ENCODE measurements around the gene TTLL3. TPM values are rescaled to one million over a fixed set of nuclear protein-coding genes. Genes with fewer than 3 reads are reported as not detected.
A peak's percentile ranks its signal among the peaks of the same experiment; 100 is the strongest.

The TTLL3 gene
- total and polyA plus RNA-seq, 2 of the 13 experiments (the other 11 are each of a cell fraction or from before 2014, with no cell fraction given), result 9.5 to 51.2 TPM

GRCh38 chr3:9843715-9844438, 33.8 kb downstream of the TTLL3 start, which contains the start of gene RPUSD3 (continued):
- TF ChIP-seq, protein P1, sequence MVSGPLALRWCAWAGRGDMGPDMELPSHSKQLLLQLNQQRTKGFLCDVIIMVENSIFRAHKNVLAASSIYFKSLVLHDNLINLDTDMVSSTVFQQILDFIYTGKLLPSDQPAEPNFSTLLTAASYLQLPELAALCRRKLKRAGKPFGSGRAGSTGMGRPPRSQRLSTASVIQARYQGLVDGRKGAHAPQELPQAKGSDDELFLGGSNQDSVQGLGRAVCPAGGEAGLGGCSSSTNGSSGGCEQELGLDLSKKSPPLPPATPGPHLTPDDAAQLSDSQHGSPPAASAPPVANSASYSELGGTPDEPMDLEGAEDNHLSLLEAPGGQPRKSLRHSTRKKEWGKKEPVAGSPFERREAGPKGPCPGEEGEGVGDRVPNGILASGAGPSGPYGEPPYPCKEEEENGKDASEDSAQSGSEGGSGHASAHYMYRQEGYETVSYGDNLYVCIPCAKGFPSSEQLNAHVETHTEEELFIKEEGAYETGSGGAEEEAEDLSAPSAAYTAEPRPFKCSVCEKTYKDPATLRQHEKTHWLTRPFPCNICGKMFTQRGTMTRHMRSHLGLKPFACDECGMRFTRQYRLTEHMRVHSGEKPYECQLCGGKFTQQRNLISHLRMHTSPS (CRISPR knock-in tag; IDR thresholded peaks at IDR 0.05; ENCODE audit: low read depth), result no peak
- TF ChIP-seq SP4 (CRISPR knock-in tag; IDR thresholded peaks at IDR 0.05) (0 out of 2 replicates have a peak, but pooled peaks have one; percentile 2), ZNF460 (CRISPR knock-in tag; IDR thresholded peaks at IDR 0.05; ENCODE audit: borderline replicate concordance) (no peak), IKZF1 (IDR thresholded peaks at IDR 0.05) (no peak), ZFP37 (CRISPR knock-in tag; IDR thresholded peaks at IDR 0.05; ENCODE audit: borderline replicate concordance) (0 out of 2 replicates have a peak, but pooled peaks have one; percentile 63), GABPA (IDR thresholded peaks at IDR 0.05; ENCODE audit: low read depth, low read length) (0 out of 2 replicates have a peak, but pooled peaks have one; percentile 30), GABPA (CRISPR knock-in tag; IDR thresholded peaks at IDR 0.05; ENCODE audit: low read depth) (peak; percentile 66), ATF6 (CRISPR knock-in tag; conservative IDR thresholded peaks at IDR 0.05) (no peak), ZNF205 (CRISPR knock-in tag; IDR thresholded peaks at IDR 0.05) (0 out of 2 replicates have a peak, but pooled peaks have one; percentile 19), KLF11 (CRISPR knock-in tag; IDR thresholded peaks at IDR 0.05) (peak; percentile 55; the same call in 1 of the 2 replicates), NBN (conservative IDR thresholded peaks at IDR 0.05) (no peak), JUND (CRISPR knock-in tag; IDR thresholded peaks at IDR 0.05) (no peak), DRAP1 (CRISPR knock-in tag; IDR thresholded peaks at IDR 0.05) (peak; percentile 78)
- TF ChIP-seq, protein P2, sequence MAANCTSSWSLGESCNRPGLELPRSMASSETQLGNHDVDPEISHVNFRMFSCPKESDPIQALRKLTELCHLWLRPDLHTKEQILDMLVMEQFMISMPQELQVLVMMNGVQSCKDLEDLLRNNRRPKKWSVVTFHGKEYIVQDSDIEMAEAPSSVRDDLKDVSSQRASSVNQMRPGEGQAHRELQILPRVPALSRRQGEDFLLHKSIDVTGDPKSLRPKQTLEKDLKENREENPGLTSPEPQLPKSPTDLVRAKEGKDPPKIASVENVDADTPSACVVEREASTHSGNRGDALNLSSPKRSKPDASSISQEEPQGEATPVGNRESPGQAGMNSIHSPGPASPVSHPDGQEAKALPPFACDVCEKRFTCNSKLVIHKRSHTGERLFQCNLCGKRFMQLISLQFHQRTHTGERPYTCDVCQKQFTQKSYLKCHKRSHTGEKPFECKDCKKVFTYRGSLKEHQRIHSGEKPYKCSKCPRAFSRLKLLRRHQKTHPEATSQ (CRISPR knock-in tag; IDR thresholded peaks at IDR 0.05; ENCODE audit: borderline replicate concordance), result no peak
- TF ChIP-seq, protein P3, sequence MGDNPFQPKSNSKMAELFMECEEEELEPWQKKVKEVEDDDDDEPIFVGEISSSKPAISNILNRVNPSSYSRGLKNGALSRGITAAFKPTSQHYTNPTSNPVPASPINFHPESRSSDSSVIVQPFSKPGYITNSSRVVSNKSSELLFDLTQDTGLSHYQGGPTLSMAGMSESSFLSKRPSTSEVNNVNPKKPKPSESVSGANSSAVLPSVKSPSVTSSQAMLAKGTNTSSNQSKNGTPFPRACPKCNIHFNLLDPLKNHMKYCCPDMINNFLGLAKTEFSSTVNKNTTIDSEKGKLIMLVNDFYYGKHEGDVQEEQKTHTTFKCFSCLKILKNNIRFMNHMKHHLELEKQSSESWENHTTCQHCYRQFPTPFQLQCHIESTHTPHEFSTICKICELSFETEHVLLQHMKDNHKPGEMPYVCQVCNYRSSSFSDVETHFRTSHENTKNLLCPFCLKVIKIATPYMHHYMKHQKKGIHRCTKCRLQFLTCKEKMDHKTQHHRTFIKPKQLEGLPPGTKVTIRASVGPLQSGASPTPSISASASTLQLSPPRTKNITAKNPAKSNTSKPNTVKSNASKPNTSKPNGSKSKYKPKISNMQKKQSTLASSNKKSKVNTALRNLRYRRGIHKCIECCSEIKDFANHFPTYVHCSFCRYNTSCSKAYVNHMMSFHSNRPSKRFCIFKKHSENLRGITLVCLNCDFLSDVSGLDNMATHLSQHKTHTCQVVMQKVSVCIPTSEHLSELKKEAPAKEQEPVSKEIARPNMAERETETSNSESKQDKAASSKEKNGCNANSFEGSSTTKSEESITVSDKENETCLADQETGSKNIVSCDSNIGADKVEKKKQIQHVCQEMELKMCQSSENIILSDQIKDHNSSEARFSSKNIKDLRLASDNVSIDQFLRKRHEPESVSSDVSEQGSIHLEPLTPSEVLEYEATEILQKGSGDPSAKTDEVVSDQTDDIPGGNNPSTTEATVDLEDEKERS (CRISPR knock-in tag; IDR thresholded peaks at IDR 0.05), result 0 out of 2 replicates have a peak, but pooled peaks have one; percentile 44
- TF ChIP-seq, protein P4, sequence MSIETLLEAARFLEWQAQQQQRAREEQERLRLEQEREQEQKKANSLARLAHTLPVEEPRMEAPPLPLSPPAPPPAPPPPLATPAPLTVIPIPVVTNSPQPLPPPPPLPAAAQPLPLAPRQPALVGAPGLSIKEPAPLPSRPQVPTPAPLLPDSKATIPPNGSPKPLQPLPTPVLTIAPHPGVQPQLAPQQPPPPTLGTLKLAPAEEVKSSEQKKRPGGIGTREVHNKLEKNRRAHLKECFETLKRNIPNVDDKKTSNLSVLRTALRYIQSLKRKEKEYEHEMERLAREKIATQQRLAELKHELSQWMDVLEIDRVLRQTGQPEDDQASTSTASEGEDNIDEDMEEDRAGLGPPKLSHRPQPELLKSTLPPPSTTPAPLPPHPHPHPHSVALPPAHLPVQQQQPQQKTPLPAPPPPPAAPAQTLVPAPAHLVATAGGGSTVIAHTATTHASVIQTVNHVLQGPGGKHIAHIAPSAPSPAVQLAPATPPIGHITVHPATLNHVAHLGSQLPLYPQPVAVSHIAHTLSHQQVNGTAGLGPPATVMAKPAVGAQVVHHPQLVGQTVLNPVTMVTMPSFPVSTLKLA (IDR thresholded peaks at IDR 0.05), result peak; percentile 14; the same call in 1 of the 2 replicates

Data from HepG2 (cell line).